HG03280 (cell line): ENCODE results near the gene RIPK4.
A peak's percentile ranks its signal among the peaks of the same experiment; 100 is the strongest.

ENCODE experiments used
- ATAC-seq: cut with Tn5 transposase; IDR thresholded peaks from one replicate; pipeline ENCODE4 v1.9.1; 2021; ENCODE audit warnings: mild to moderate bottlenecking, moderate library complexity; ENCODE audit not compliant: unreplicated experiment

RIPK4 gene

GRCh38 chr21:41766883-41767605 is at the start of gene RIPK4:
Gene RIPK4 (minus strand): TSS chr21:41767052. CDS start chr21:41767041, 11 bp downstream.
- ATAC-seq: peak; percentile 70

- peak; percentile 8 for ATAC-seq
Measured at GRCh38 chr21:41815652-41816582, 49.1 kb upstream of the RIPK4 start.

- ATAC-seq: no peak
Measured at GRCh38 chr21:41813226-41813625, 46.4 kb upstream of the RIPK4 start.

- no peak for ATAC-seq
Measured at GRCh38 chr21:41812679-41813078, 45.8 kb upstream of the RIPK4 start.

GRCh38 chr21:41810597-41810932 is 43.7 kb upstream of the RIPK4 start:
- no peak for ATAC-seq

GRCh38 chr21:41809891-41810596 is 43.2 kb upstream of the RIPK4 start:
- no peak for ATAC-seq

- no peak for ATAC-seq
Measured at GRCh38 chr21:41808846-41809245, 42.0 kb upstream of the RIPK4 start.

- no peak for ATAC-seq
Measured at GRCh38 chr21:41808094-41808493, 41.2 kb upstream of the RIPK4 start.

GRCh38 chr21:41806773-41807172 is 39.9 kb upstream of the RIPK4 start:
- no peak for ATAC-seq

- no peak for ATAC-seq
Measured at GRCh38 chr21:41805643-41806042, 38.8 kb upstream of the RIPK4 start.

GRCh38 chr21:41805038-41805437 is 38.2 kb upstream of the RIPK4 start:
- no peak for ATAC-seq

- ATAC-seq: no peak
Measured at GRCh38 chr21:41804381-41804780, 37.5 kb upstream of the RIPK4 start.

- no peak for ATAC-seq
Measured at GRCh38 chr21:41803316-41803715, 36.5 kb upstream of the RIPK4 start.

GRCh38 chr21:41802684-41803083 is 35.8 kb upstream of the RIPK4 start:
- ATAC-seq: no peak

GRCh38 chr21:41802198-41802584 is 35.3 kb upstream of the RIPK4 start:
- ATAC-seq: no peak

GRCh38 chr21:41801321-41802197 is 34.7 kb upstream of the RIPK4 start:
- no peak for ATAC-seq

- ATAC-seq: no peak
Measured at GRCh38 chr21:41800425-41801320, 33.8 kb upstream of the RIPK4 start.

- ATAC-seq: no peak
Measured at GRCh38 chr21:41799763-41800162, 32.9 kb upstream of the RIPK4 start.

GRCh38 chr21:41798326-41798725 is 31.5 kb upstream of the RIPK4 start:
- no peak for ATAC-seq
